GM21619 (cell line): ENCODE measurements around the gene C2CD3.
"Not testable (repeated sequence)": the region's sequence is repeated elsewhere in the genome, so short reads cannot be mapped to it uniquely, and the experiment has no call there.

Experiments used
- ATAC-seq: cut with Tn5 transposase; IDR thresholded peaks from one replicate; pipeline ENCODE4 v1.9.1; 2021; ENCODE audit not compliant: unreplicated experiment

C2CD3 gene

DNA sequence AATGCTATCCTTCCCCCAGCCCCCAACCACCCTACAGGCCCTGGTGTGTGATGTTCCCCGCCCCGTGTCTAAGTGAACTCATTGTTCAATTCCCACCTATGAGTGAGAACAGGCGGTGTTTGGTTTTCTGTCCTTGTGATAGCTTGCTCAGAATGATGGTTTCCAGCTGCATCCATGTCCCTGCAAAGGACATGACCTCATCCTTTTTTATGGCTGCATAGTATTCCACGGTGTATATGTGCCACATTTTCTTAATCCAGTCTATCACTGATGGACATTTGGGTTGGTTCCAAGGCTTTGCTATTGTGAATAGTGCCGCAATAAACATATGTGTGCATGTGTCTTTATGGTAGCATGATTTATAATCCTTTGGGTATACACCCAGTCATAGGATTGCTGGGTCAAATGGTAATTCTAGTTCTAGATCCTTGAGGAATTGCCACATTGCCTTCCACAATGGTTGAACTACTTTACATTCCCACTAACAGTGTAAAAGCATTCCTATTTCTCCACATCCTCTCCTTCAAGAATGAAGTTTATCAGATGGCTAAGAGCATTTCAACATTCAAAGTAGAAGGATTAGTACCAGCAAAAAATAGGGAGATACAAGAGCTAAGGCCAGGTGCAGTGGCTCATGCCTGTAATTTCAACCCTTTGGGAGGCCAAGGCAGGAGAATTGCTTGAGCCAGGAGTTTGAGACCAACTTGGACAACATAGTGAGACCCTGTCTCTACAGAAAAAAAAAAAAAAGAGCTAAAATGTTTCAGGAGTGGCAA is 50.4 kb downstream of the C2CD3 start:
- ATAC-seq: not testable (repeated sequence)

- no peak for ATAC-seq
Measured at GRCh38 chr11:74116719-74117118, 54.1 kb downstream of the C2CD3 start.

GRCh38 chr11:74112877-74113276 is 57.9 kb downstream of the C2CD3 start:
- no peak for ATAC-seq

DNA sequence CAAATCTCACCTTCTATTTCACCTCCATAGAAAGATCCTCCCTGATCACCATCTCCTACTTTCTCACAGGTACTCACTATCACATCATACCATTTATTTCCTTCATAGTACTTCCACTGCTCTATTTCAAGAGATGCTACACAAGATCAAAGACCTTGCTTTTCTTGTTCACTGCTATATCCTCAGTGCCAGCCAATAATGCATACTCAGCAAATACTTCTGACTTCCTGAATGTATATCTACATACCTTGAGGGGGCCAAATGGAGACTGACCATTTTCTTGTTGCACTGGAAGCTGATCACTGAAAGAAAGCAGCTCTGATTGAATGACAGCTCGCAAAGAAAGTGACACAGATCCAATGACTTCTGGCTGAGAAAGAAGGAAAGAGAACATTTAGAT is 64.7 kb downstream of the C2CD3 start:
- ATAC-seq: no peak

DNA sequence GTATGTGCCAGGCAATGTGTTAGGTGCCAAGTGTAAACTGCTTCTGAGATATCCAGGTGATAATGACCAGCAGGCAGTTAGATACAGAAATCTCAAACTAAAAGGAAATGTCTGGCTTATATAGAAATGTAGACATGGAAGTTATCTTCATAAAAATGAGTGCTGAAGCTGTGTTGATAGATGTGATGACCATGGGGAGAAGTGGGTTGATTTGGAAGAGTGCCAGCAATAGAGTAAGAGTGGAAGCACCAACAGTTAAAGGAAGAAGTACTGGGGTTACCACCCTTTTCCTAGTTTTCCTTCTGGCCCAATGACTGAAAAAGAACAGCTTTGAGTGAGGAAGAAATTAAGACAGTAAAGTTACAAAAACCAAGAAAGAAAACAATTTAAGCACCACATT is 68.5 kb downstream of the C2CD3 start:
- ATAC-seq: no peak

- ATAC-seq: no peak
Measured at GRCh38 chr11:74100735-74101134, 70.1 kb downstream of the C2CD3 start.

GRCh38 chr11:74100231-74100630 is 70.6 kb downstream of the C2CD3 start:
- no peak for ATAC-seq

GRCh38 chr11:74097686-74098237 is 73.0 kb downstream of the C2CD3 start:
- no peak for ATAC-seq

DNA sequence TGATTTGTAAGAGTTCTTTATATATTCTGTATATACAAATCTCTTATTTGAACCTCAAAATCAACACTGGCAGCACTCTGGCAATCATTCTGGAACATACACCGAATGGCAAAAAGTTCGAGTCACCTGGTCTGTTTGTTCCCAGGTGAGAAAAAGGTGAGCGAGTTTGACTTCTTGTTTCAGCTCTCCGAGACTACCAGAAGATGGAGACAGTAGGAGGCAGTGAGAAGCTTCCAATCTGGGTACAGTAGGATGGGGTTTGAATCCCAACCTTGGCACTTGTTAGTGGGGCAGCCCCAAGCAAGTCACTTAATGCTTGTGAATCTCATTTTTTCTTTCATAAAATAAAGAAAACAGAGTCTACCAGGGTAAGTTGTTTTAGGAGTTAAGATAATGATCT is 76.4 kb downstream of the C2CD3 start:
- no peak for ATAC-seq

- ATAC-seq: no peak
Measured at GRCh38 chr11:74092425-74092824, 78.4 kb downstream of the C2CD3 start.

GRCh38 chr11:74091549-74091948 is 79.3 kb downstream of the C2CD3 start:
- no peak for ATAC-seq

GRCh38 chr11:74090701-74091100 is 80.1 kb downstream of the C2CD3 start:
- no peak for ATAC-seq

GRCh38 chr11:74086242-74086884 is 84.4 kb downstream of the C2CD3 start:
- ATAC-seq: no peak

- ATAC-seq: no peak
Measured at GRCh38 chr11:74085542-74085892, 85.3 kb downstream of the C2CD3 start.

GRCh38 chr11:74084796-74085541 is 85.8 kb downstream of the C2CD3 start:
- ATAC-seq: no peak

DNA sequence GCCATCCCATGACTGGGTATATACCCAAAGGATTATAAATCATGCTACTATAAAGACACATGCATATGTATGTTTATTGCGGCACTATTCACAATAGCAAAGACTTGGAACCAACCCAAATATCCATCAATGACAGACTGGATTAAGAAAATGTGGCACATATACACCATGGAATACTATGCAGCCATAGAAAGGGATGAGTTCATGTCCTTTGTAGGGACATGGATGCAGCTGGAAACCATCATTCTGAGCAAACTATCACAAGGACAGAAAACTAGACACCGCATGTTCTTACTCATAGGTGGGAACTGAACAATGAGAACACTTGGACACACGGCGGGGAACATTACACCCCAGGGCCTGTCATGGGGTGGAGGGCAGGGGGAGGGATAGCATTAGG is 86.9 kb downstream of the C2CD3 start:
- not testable (repeated sequence) for ATAC-seq

GRCh38 chr11:74081428-74081827 is 89.4 kb downstream of the C2CD3 start:
- no peak for ATAC-seq

GRCh38 chr11:74077193-74077592 is 93.6 kb downstream of the C2CD3 start:
- no peak for ATAC-seq

GRCh38 chr11:74072721-74073120 is 98.1 kb downstream of the C2CD3 start:
- no peak for ATAC-seq

GRCh38 chr11:74072286-74072685 is 98.5 kb downstream of the C2CD3 start:
- ATAC-seq: no peak

DNA sequence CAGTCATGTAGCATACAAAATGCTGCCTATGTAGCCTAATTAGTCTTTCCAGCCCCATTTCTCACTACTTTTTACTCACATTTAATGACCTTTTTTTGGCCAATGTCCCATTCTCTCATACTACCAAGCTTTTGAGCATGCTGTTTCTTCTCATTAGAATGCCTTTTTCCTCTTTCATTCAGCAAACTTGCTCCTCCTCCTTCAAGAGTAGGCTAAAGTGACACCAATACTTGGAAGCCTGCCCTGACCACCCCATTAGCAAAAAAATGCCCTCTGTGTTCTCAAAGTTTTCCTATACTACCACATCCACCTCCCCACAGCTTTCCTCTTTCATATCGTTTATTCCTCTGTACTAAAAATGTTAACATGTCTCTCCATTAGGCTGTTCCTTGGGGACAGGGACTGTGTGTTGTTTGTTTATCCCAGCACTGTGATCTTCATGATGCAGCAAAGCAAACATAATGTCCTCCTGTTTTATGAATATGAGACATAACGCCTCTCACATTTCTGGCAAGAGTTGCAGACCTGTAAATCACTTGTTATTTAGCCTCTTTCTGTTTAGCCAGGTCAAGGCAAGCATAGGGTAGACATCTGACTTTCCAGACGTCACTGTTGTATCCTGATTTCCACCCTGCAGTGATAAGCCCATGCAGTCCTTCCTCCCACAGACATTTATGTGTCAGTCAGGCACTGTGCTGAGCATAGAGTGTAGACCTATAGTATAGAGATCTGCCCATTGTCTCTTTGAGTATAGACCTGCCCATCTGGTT is 99.9 kb downstream of the C2CD3 start:
- no peak for ATAC-seq
